ENCODE measurements around the gene ZNF234. TPM values are rescaled to one million over a fixed set of nuclear protein-coding genes. Genes with fewer than 3 reads are reported as not detected.
A peak's percentile ranks its signal among the peaks of the same experiment; 100 is the strongest.

The ZNF234 gene
- total RNA-seq, result 8.7 TPM
- long read RNA-seq, partial matches to known transcripts, result 0 of 5 reads
- long read RNA-seq, other reads (novel, unspliced or antisense), result 2 of 5 reads

- H3K27ac ChIP-seq (replicated peaks), result peak within 1 kb of the TSS; percentile 89
- peak; percentile 84 for DNase-seq
- H3K27me3 ChIP-seq (ENCODE audit: low read depth), result no peaks in the 10 kb centered on the region
- H3K36me3 ChIP-seq, result peaks cover 25% of the 10 kb centered on the region
- peak within 1 kb of the TSS; percentile 92 for H3K4me3 ChIP-seq
- H3K9me3 ChIP-seq (replicated peaks), result no peaks in the 10 kb centered on the region
- no peak for TF ChIP-seq CTCF (IDR thresholded peaks at IDR 0.05; ENCODE audit: borderline replicate concordance)
- peaks cover 27% of the 10 kb centered on the region for H3K4me1 ChIP-seq
- intact Hi-C loops (cut with micrococcal nuclease), result no loop called here
These were observed at the start of gene ZNF234 for GRCh38 chr19:44141191-44142058. ZNF234 (plus strand) TSS chr19:44141554; CDS start chr19:44144633, 3,079 bp downstream.

GRCh38 chr19:44092108-44092507 lies 49.2 kb upstream of the ZNF234 start:
- no peak overlapping the region for H3K27ac ChIP-seq (replicated peaks)
- H3K4me3 ChIP-seq, result no peak overlapping the region
- no peak for DNase-seq
- no peak for TF ChIP-seq CTCF (IDR thresholded peaks at IDR 0.05; ENCODE audit: borderline replicate concordance)
- intact Hi-C loops (cut with micrococcal nuclease), result no loop called here
- H3K4me1 ChIP-seq, result peaks cover 32% of the 10 kb centered on the region
- H3K27me3 ChIP-seq (ENCODE audit: low read depth), result no peaks in the 10 kb centered on the region
- H3K36me3 ChIP-seq, result peaks cover 22% of the 10 kb centered on the region
- no peaks in the 10 kb centered on the region for H3K9me3 ChIP-seq (replicated peaks)

GRCh38 chr19:44093931-44094765 lies 47.2 kb upstream of the ZNF234 start, which contains the start of gene ZNF224:
ZNF224 (plus strand) TSS chr19:44094361; CDS start chr19:44097874, 3,513 bp downstream.
- peak within 1 kb of the TSS; percentile 84 for H3K4me3 ChIP-seq
- no peaks in the 10 kb centered on the region for H3K9me3 ChIP-seq (replicated peaks)
- H3K27me3 ChIP-seq (ENCODE audit: low read depth), result no peaks in the 10 kb centered on the region
- H3K4me1 ChIP-seq, result peaks cover 33% of the 10 kb centered on the region
- intact Hi-C loops (cut with micrococcal nuclease), result no loop called here
- TF ChIP-seq CTCF (IDR thresholded peaks at IDR 0.05; ENCODE audit: borderline replicate concordance), result no peak
- peak; percentile 90 for DNase-seq
- H3K36me3 ChIP-seq, result peaks cover 28% of the 10 kb centered on the region
- peak within 1 kb of the TSS; percentile 81 for H3K27ac ChIP-seq (replicated peaks)

GRCh38 chr19:44107751-44108150 lies 33.6 kb upstream of the ZNF234 start:
- intact Hi-C loops (cut with micrococcal nuclease), result no loop called here
- Histone ChIP-seq H3K4me1 (peaks cover 11% of the 10 kb centered on the region), H3K36me3 (peaks cover 66% of the 10 kb centered on the region), H3K27ac (replicated peaks) (no peak overlapping the region), H3K27me3 (ENCODE audit: low read depth) (no peaks in the 10 kb centered on the region), H3K4me3 (no peak overlapping the region), H3K9me3 (replicated peaks) (peaks cover 92% of the 10 kb centered on the region)
- no peak for TF ChIP-seq CTCF (IDR thresholded peaks at IDR 0.05; ENCODE audit: borderline replicate concordance)
- DNase-seq, result no peak

- H3K27me3 ChIP-seq (ENCODE audit: low read depth), result no peaks in the 10 kb centered on the region
- H3K4me1 ChIP-seq, result peaks cover 24% of the 10 kb centered on the region
- H3K36me3 ChIP-seq, result peaks cover 49% of the 10 kb centered on the region
- peaks cover 75% of the 10 kb centered on the region for H3K9me3 ChIP-seq (replicated peaks)
- no peak overlapping the region for H3K4me3 ChIP-seq
- no peak for DNase-seq
- H3K27ac ChIP-seq (replicated peaks), result no peak overlapping the region
- intact Hi-C loops (cut with micrococcal nuclease), result no loop called here
- no peak for TF ChIP-seq CTCF (IDR thresholded peaks at IDR 0.05; ENCODE audit: borderline replicate concordance)
These were observed 31.9 kb upstream of the ZNF234 start for GRCh38 chr19:44109458-44109857.

Data from left ventricle myocardium inferior (tissue), 1 donor.